GM12878 (cell line): Measurements from ENCODE around the gene ACAT2. TPM values are rescaled to one million over a fixed set of nuclear protein-coding genes. Genes with fewer than 3 reads are reported as not detected.

Experiments
- ATAC-seq: fragments of 200-7000 bp; cut with Tn5 transposase; 3 replicates; pipeline ENCODE4 v1.9.1; 2020; ENCODE audit warnings: mild to moderate bottlenecking, moderate library complexity
- BruUV-seq: library from RNA; stranded (reverse); fragments of 400-500 nt; replicated peaks from 2 replicates; lab custom pipeline; 2021; lab: Mats Ljungman, UMichigan
- CTCF ChIA-PET: fragments of 300-600 bp; sonication (Branson Sonifier 250); formaldehyde crosslinking; extraction: SDS; loops from one replicate; lab custom pipeline; 2021; ENCODE audit warnings: inconsistent platforms; lab: Yijun Ruan, JAX
- POLR2A ChIA-PET: fragments of 350-600 bp; formaldehyde crosslinking; extraction: SDS; loops from one replicate; lab custom pipeline; 2021; ENCODE audit warnings: inconsistent platforms; lab: Charles Lee
- RAD21 ChIA-PET: fragments of 300-600 bp; sonication (Branson Sonifier 250); formaldehyde crosslinking; loops from one replicate; lab custom pipeline; 2023; ENCODE audit warnings: antibody characterized with exemption; ENCODE audit not compliant: unreplicated experiment; lab: Charles Lee
- SMC1A ChIA-PET: fragments of 300-600 bp; sonication (Branson Sonifier 250); formaldehyde crosslinking; loops from one replicate; lab custom pipeline; 2023; ENCODE audit not compliant: unreplicated experiment, uncharacterized antibody; lab: Charles Lee
- DNase-seq: peaks from one replicate; pipeline ENCODE4 v3.0.0-alpha.2; 2011; ENCODE audit warnings: low read depth, low spot score
- FAIRE-seq: peaks from 3 replicates; lab custom pipeline; 2011; peaks lifted over from hg19 to GRCh38; lab: Jason Lieb, UNC
- H2AFZ ChIP-seq: 2 replicates; pipeline ENCODE4 v1.6.0; 2011; ENCODE audit warnings: low read depth, low read length, control low read depth; ENCODE audit not compliant: control insufficient read depth
- H3K27ac ChIP-seq: 2 replicates; pipeline ENCODE4 v1.5.1; 2011; ENCODE audit warnings: control low read depth; ENCODE audit not compliant: control insufficient read depth, insufficient read depth
- H3K27me3 ChIP-seq, 2 experiments: replicated peaks in 1 of 2; 2 replicates each; pipeline versions ENCODE4 v1.6.0 to v1.6.1; 2011; ENCODE audit warnings: low read length in 1 of 2; ENCODE audit not compliant: control insufficient read depth in 2 of 2, insufficient read depth in 2 of 2
- H3K36me3 ChIP-seq, 2 experiments: 2 replicates each; pipeline ENCODE4 v1.5.1; 2011; ENCODE audit warnings: low read length in 1 of 2; ENCODE audit not compliant: control insufficient read depth in 2 of 2, insufficient read depth in 2 of 2
- H3K4me1 ChIP-seq: 2 replicates; pipeline ENCODE4 v1.6.1; 2011; ENCODE audit warnings: mild to moderate bottlenecking, low read length, moderate library complexity, mixed read lengths; ENCODE audit not compliant: control insufficient read depth, insufficient read depth
- H3K4me2 ChIP-seq: 2 replicates; pipeline ENCODE4 v1.6.0; 2011; ENCODE audit warnings: control low read depth; ENCODE audit not compliant: control insufficient read depth, insufficient read depth
- H3K4me3 ChIP-seq: fragments of 200-600 bp; sonication (generic); 2 replicates; pipeline ENCODE4 v1.5.1; 2016
- H3K79me2 ChIP-seq: 2 replicates; pipeline ENCODE4 v1.6.0; 2011; ENCODE audit warnings: low read length; ENCODE audit not compliant: control insufficient read depth, insufficient read depth
- H3K9ac ChIP-seq: 2 replicates; pipeline ENCODE4 v1.8.0; 2011; ENCODE audit warnings: low read length, control low read depth, mixed read lengths; ENCODE audit not compliant: control insufficient read depth, insufficient read depth
- H3K9me3 ChIP-seq: replicated peaks from 3 replicates; pipeline ENCODE4 v1.5.1; 2011; ENCODE audit warnings: mild to moderate bottlenecking, low read length; ENCODE audit not compliant: control insufficient read depth, insufficient read depth
- H4K20me1 ChIP-seq: 2 replicates; pipeline ENCODE4 v1.6.0; 2011; ENCODE audit not compliant: control insufficient read depth, insufficient read depth
- FOS ChIP-seq: IDR thresholded peaks from 3 replicates; pipeline ENCODE4 v1.6.1; 2011; ENCODE audit warnings: borderline replicate concordance; ENCODE audit not compliant: insufficient read length; ENCODE audit errors: extremely low read depth
- IKZF1 ChIP-seq: fragments of 450-650 bp; conservative IDR thresholded peaks from 2 replicates; pipeline ENCODE4 v1.6.1; 2017; ENCODE audit warnings: antibody characterized with exemption, mild to moderate bottlenecking
- IKZF2 ChIP-seq, 2 experiments: fragments of 450-650 bp; IDR thresholded peaks; 2 replicates each; pipeline ENCODE4 v1.6.1; 2017; ENCODE audit warnings: mild to moderate bottlenecking in 2 of 2, moderate library complexity in 2 of 2
- IRF3 ChIP-seq: fragments of 450-650 bp; IDR thresholded peaks from 2 replicates; pipeline ENCODE4 v1.6.1; 2014; ENCODE audit warnings: mild to moderate bottlenecking
- IRF4 ChIP-seq: IDR thresholded peaks from 2 replicates; pipeline ENCODE4 v1.6.1; 2011; ENCODE audit warnings: low read depth, low read length
- NFIC ChIP-seq: IDR thresholded peaks from 2 replicates; pipeline ENCODE4 v1.6.1; 2012; ENCODE audit warnings: low read depth, mild to moderate bottlenecking, inconsistent platforms, low read length, moderate library complexity
- NFYB ChIP-seq: IDR thresholded peaks from 2 replicates; pipeline ENCODE4 v1.6.1; 2011; ENCODE audit warnings: low read depth, mild to moderate bottlenecking, low read length, improper control_type of control experiment, moderate library complexity; ENCODE audit not compliant: insufficient read depth
- POLR2AphosphoS5 ChIP-seq: IDR thresholded peaks from 2 replicates; pipeline ENCODE4 v1.6.1; 2011; ENCODE audit warnings: mild to moderate bottlenecking, low read length, inconsistent platforms
- RCOR1 ChIP-seq: conservative IDR thresholded peaks from 2 replicates; pipeline ENCODE4 v1.6.1; 2012; ENCODE audit warnings: low read depth, low read length, improper control_type of control experiment
- SMC3 ChIP-seq: IDR thresholded peaks from 2 replicates; pipeline ENCODE4 v1.6.1; 2011; ENCODE audit warnings: low read length, improper control_type of control experiment, borderline replicate concordance
- SPI1 ChIP-seq: IDR thresholded peaks from 2 replicates; pipeline ENCODE4 v1.6.1; 2011; ENCODE audit warnings: low read depth, mild to moderate bottlenecking, low read length, moderate library complexity, borderline replicate concordance; ENCODE audit not compliant: insufficient read depth
- TAF1 ChIP-seq: IDR thresholded peaks from 2 replicates; pipeline ENCODE4 v1.6.1; 2011; ENCODE audit warnings: mild to moderate bottlenecking, low read depth, low read length, borderline replicate concordance
- TCF12 ChIP-seq: IDR thresholded peaks from 2 replicates; pipeline ENCODE4 v1.6.1; 2011; ENCODE audit warnings: low read depth, mild to moderate bottlenecking, low read length
- YY1 ChIP-seq: IDR thresholded peaks from 2 replicates; pipeline ENCODE4 v1.6.1; 2011; ENCODE audit warnings: low read depth, mild to moderate bottlenecking, low read length
- ZBTB40 ChIP-seq: fragments of 450-650 bp; IDR thresholded peaks from 2 replicates; pipeline ENCODE4 v1.6.1; 2016; ENCODE audit warnings: mild to moderate bottlenecking, moderate library complexity, borderline replicate concordance
- ZNF384 ChIP-seq: IDR thresholded peaks from 2 replicates; pipeline ENCODE4 v1.6.1; 2012; ENCODE audit warnings: low read depth, mild to moderate bottlenecking, low read length, improper control_type of control experiment, borderline replicate concordance
- ZSCAN29 ChIP-seq: fragments of 450-650 bp; IDR thresholded peaks from 2 replicates; pipeline ENCODE4 v1.6.1; 2017; ENCODE audit warnings: mild to moderate bottlenecking, moderate library complexity
- WGBS: methylation state at CpG from one replicate; pipeline ENCODE4 v1.1.6; 2016; ENCODE audit warnings: low lambda C conversion rate; ENCODE audit not compliant: insufficient replicate concordance, insufficient coverage; ENCODE audit errors: missing lambda C conversion rate; 5-methylcytosine and 5-hydroxymethylcytosine counted together
- in situ Hi-C: fragments of 300-500 bp; cut with MboI; formaldehyde crosslinking; loops from 9 replicates; pipeline ENCODE4 v1.14.3; 2018; ENCODE audit warnings: mixed read lengths
- intact Hi-C: fragments of 100-400 bp; cut with micrococcal nuclease; formaldehyde crosslinking; loops from one replicate; pipeline ENCODE4 v1.14.2; 2022; ENCODE audit not compliant: unreplicated experiment
- polyA plus RNA-seq, 11 experiments: library from polyadenylated mRNA; depleted of rRNA in 4 of 11; unstranded in 6 of 11; stranded (reverse) in 5 of 11; fragments of >200 nt; fragmentation: Nextera tagmentation in 4 of 11; fragmentation: Illumina TruSeq in 1 of 11; extraction: Ambion mirVana in 4 of 11; extraction: Trizol in 1 of 11; gene quantifications; 1 replicate in 1 of 11; 2 replicates in 10 of 11; pipeline versions ENCODE4 v1.2.1 to v1.2.3, GENCODE V29; 2011 to 2016; ENCODE audit warnings: inconsistent platforms in 2 of 11, missing spikeins in 2 of 11, low read depth in 1 of 11
- total RNA-seq, 4 experiments: library from RNA; depleted of rRNA in 3 of 4; stranded (reverse); fragments of >200 nt in 3 of 4; fragmentation: Illumina TruSeq in 1 of 4; extraction: Trizol in 1 of 4; gene quantifications; 2 replicates each; pipeline versions ENCODE4 v1.2.1 to v1.2.3, GENCODE V29; 2013 to 2021

The ACAT2 gene
- total and polyA plus RNA-seq, 10 of the 15 experiments (the other 5 are each of a cell fraction or from before 2014, with no cell fraction given): 87.9 to 257 (median 132) TPM

- no TSS peak for BruUV-seq
- RAD21 ChIA-PET: interaction anchor here (1.2 to 5.1 kb wide), 4 partner anchors 31 to 200 kb away, joined by 4 to 52 read pairs (median 8); partner anchors contain the start of genes ACAT2, MRPL18 and TCP1
- H4K20me1 ChIP-seq: no peaks in the 10 kb centered on the region
- ATAC-seq: peak; percentile 37
- H3K9ac ChIP-seq: peak overlapping the region; percentile 94
- in situ Hi-C loops: no loop called here
- SMC1A ChIA-PET: interaction anchor here (1.0 to 11.1 kb wide), 9 partner anchors 8 to 122 kb away, joined by 4 to 108 read pairs (median 7); partner anchors contain the start of genes ACAT2, MRPL18, SOD2 and TCP1
- peak; percentile 90 for FAIRE-seq
- no peaks in the 10 kb centered on the region for H3K9me3 ChIP-seq
- peaks cover 98% of the 10 kb centered on the region for H3K79me2 ChIP-seq
- POLR2A ChIA-PET: interaction anchor here (0.7 to 6.8 kb wide), 11 partner anchors 9 to 249 kb away, joined by 3 to 85 read pairs (median 6); partner anchors contain the start of genes ACAT2, MRPL18 and TCP1
- H2AFZ ChIP-seq: no peak overlapping the region
- peak overlapping the region; percentile 81 for H3K4me3 ChIP-seq
- peak overlapping the region; percentile 14 for H3K27ac ChIP-seq
- CTCF ChIA-PET: interaction anchor here (0.6 to 5.4 kb wide), 9 partner anchors 8 to 202 kb away, joined by 3 to 27 read pairs (median 4); partner anchors contain the start of genes ACAT2 and SOD2
- 1% methylated on average over 4 of the region's 4 CpGs for WGBS
- intact Hi-C loops: loop anchor here (1.0 to 5.0 kb wide), 2 partner anchors 33 to 203 kb away; partner anchors contain the start of gene ACAT2
- H3K27me3 ChIP-seq: no peaks in the 10 kb centered on the region
- peak; percentile 30 for DNase-seq
- no peaks in the 10 kb centered on the region; a peak in 1 of 4 replicates for H3K36me3 ChIP-seq
- peak overlapping the region; percentile 32 for H3K4me2 ChIP-seq
- H3K4me1 ChIP-seq: no peaks in the 10 kb centered on the region
- TF ChIP-seq YY1 (0 out of 2 replicates have a peak, but pooled peaks have one; percentile 13), POLR2AphosphoS5 (0 out of 2 replicates have a peak, but pooled peaks have one; percentile 29), ZBTB40 (no peak), FOS (no peak), NFIC (no peak), ZNF384 (no peak), IKZF1 (peak; percentile 42; the same call in 1 of the 2 replicates), RCOR1 (no peak), IRF3 (no peak), SPI1 (peak; percentile 83), TCF12 (no peak), IKZF2 (IDR thresholded peaks at IDR 0.05) (no peak), IRF4 (peak; percentile 42; the same call in 1 of the 2 replicates), TAF1 (0 out of 2 replicates have a peak, but pooled peaks have one; percentile 26), ZSCAN29 (no peak), NFYB (no peak), SMC3 (no peak)
These were observed 32.1 kb upstream of the ACAT2 start for GRCh38 chr6:159729598-159730331.
